Loucy (cell line): ENCODE measurements around the gene EIPR1.

Source experiments
- H2AFZ ChIP-seq: fragments of 200-600 bp; sonication (generic); 2 replicates; pipeline ENCODE4 v1.6.0; 2016; ENCODE audit warnings: antibody characterized with exemption, mild to moderate bottlenecking, low read length, moderate library complexity
- H3F3A ChIP-seq: fragments of 200-600 bp; 2 replicates; pipeline ENCODE4 v1.6.0; 2016; ENCODE audit warnings: antibody characterized with exemption, low read depth, mild to moderate bottlenecking
- H3K27me3 ChIP-seq: fragments of 200-600 bp; sonication (generic); 2 replicates; pipeline ENCODE4 v1.6.1; 2014; ENCODE audit warnings: low read length, mild to moderate bottlenecking; ENCODE audit not compliant: insufficient read depth, poor library complexity, severe bottlenecking
- H3K36me3 ChIP-seq: fragments of 200-600 bp; sonication (generic); 2 replicates; pipeline ENCODE4 v1.6.1; 2016; ENCODE audit warnings: low read length; ENCODE audit not compliant: insufficient read depth
- H3K4me1 ChIP-seq: fragments of 200-600 bp; sonication (generic); 2 replicates; pipeline ENCODE4 v1.5.1; 2014; ENCODE audit warnings: low read length, mild to moderate bottlenecking; ENCODE audit not compliant: insufficient read depth, poor library complexity, severe bottlenecking
- H3K4me2 ChIP-seq: fragments of 200-600 bp; sonication (generic); 2 replicates; pipeline ENCODE4 v1.6.0; 2014; ENCODE audit warnings: antibody characterized with exemption, low read length, low read depth, mild to moderate bottlenecking; ENCODE audit not compliant: poor library complexity, severe bottlenecking
- H3K4me3 ChIP-seq: fragments of 200-600 bp; sonication (generic); 2 replicates; pipeline ENCODE4 v1.5.1; 2014; ENCODE audit warnings: low read length, mild to moderate bottlenecking, mixed read lengths; ENCODE audit not compliant: poor library complexity, severe bottlenecking
- H3K79me2 ChIP-seq: fragments of 200-600 bp; sonication (generic); 2 replicates; pipeline ENCODE4 v1.6.1; 2014; ENCODE audit warnings: low read length; ENCODE audit not compliant: insufficient read depth
- H3K9ac ChIP-seq: fragments of 200-600 bp; sonication (generic); 2 replicates; pipeline ENCODE4 v1.6.0; 2014; ENCODE audit warnings: mild to moderate bottlenecking, low read depth, low read length, moderate library complexity; ENCODE audit not compliant: poor library complexity, severe bottlenecking
- H3K9me2 ChIP-seq: fragments of 200-600 bp; sonication (generic); replicated peaks from 2 replicates; pipeline ENCODE4 v1.6.1; 2016; ENCODE audit warnings: low read depth, low read length, mixed read lengths
- H3K9me3 ChIP-seq: fragments of 200-600 bp; sonication (generic); 2 replicates; pipeline ENCODE4 v1.6.1; 2014; ENCODE audit warnings: mild to moderate bottlenecking, antibody characterized with exemption, low read length, low read depth; ENCODE audit not compliant: insufficient read depth
- H4K20me1 ChIP-seq: fragments of 200-600 bp; sonication (generic); 2 replicates; pipeline ENCODE4 v1.6.0; 2014; ENCODE audit warnings: antibody characterized with exemption, low read length, mild to moderate bottlenecking; ENCODE audit not compliant: insufficient read depth, poor library complexity, severe bottlenecking
- CTCF ChIP-seq: fragments of 200-600 bp; sonication (generic); conservative IDR thresholded peaks from 2 replicates; pipeline ENCODE4 v1.5.1; 2014; ENCODE audit warnings: mild to moderate bottlenecking, antibody characterized with exemption, low read length
- EZH2phosphoT487 ChIP-seq: fragments of 200-600 bp; IDR thresholded peaks from 2 replicates; pipeline ENCODE4 v1.6.1; 2018; ENCODE audit warnings: antibody characterized with exemption, mild to moderate bottlenecking, moderate library complexity, borderline replicate concordance

Gene EIPR1

GRCh38 chr2:3404349-3404894 lies 26.8 kb upstream of the EIPR1 start:
- H3K9me3 ChIP-seq, result no peaks in the 10 kb centered on the region
- peaks cover 36% of the 10 kb centered on the region; the same call in 1 of the 2 replicates for H3K36me3 ChIP-seq
- H3K79me2 ChIP-seq, result no peaks in the 10 kb centered on the region
- H3K4me1 ChIP-seq, result no peaks in the 10 kb centered on the region
- no peaks in the 10 kb centered on the region for H3K9me2 ChIP-seq
- H4K20me1 ChIP-seq, result no peaks in the 10 kb centered on the region
- no peak overlapping the region for H3K9ac ChIP-seq
- H2AFZ ChIP-seq, result no peak overlapping the region
- H3F3A ChIP-seq, result no peaks in the 10 kb centered on the region
- no peak overlapping the region for H3K4me2 ChIP-seq
- TF ChIP-seq EZH2phosphoT487 (no peak), CTCF (no peak)
- no peaks in the 10 kb centered on the region for H3K27me3 ChIP-seq
- H3K4me3 ChIP-seq, result no peak overlapping the region

- no peaks in the 10 kb centered on the region for H3K79me2 ChIP-seq
- no peak overlapping the region for H3K9ac ChIP-seq
- no peak overlapping the region for H2AFZ ChIP-seq
- H3K27me3 ChIP-seq, result no peaks in the 10 kb centered on the region
- H3K4me3 ChIP-seq, result no peak overlapping the region
- no peaks in the 10 kb centered on the region for H3F3A ChIP-seq
- H3K9me3 ChIP-seq, result no peaks in the 10 kb centered on the region
- H4K20me1 ChIP-seq, result no peaks in the 10 kb centered on the region
- no peak for TF ChIP-seq CTCF
- H3K9me2 ChIP-seq, result no peaks in the 10 kb centered on the region
- no peaks in the 10 kb centered on the region for H3K4me1 ChIP-seq
- peaks cover 36% of the 10 kb centered on the region; the same call in 1 of the 2 replicates for H3K36me3 ChIP-seq
- no peak overlapping the region for H3K4me2 ChIP-seq
Measured at GRCh38 chr2:3403587-3404334, 26.1 kb upstream of the EIPR1 start.

- H4K20me1 ChIP-seq, result no peaks in the 10 kb centered on the region
- H3K36me3 ChIP-seq, result peaks cover 29% of the 10 kb centered on the region; the same call in 1 of the 2 replicates
- H3K9ac ChIP-seq, result no peak overlapping the region
- H3K79me2 ChIP-seq, result no peaks in the 10 kb centered on the region
- no peaks in the 10 kb centered on the region for H3F3A ChIP-seq
- H3K9me2 ChIP-seq, result no peaks in the 10 kb centered on the region
- H2AFZ ChIP-seq, result no peak overlapping the region
- H3K4me3 ChIP-seq, result no peak overlapping the region
- TF ChIP-seq EZH2phosphoT487 (no peak), CTCF (no peak)
- no peaks in the 10 kb centered on the region for H3K4me1 ChIP-seq
- H3K27me3 ChIP-seq, result no peaks in the 10 kb centered on the region
- H3K9me3 ChIP-seq, result peaks cover 16% of the 10 kb centered on the region; the same call in 1 of the 2 replicates
- H3K4me2 ChIP-seq, result no peak overlapping the region
Measured at GRCh38 chr2:3399829-3400228, 22.2 kb upstream of the EIPR1 start.
